GM12874 (cell line): ENCODE measurements around the gene STPG1.

Experiments used
- CTCF ChIP-seq: IDR thresholded peaks from 2 replicates; pipeline ENCODE4 v1.5.1; 2011; ENCODE audit warnings: low read depth, mild to moderate bottlenecking, control low read depth, low read length, moderate library complexity; ENCODE audit not compliant: insufficient read depth

Gene STPG1

GRCh38 chr1:24309762-24310485 is 103.7 kb downstream of the STPG1 start:
- TF ChIP-seq CTCF: no peak

- peak; percentile 6; the same call in 1 of the 2 replicates for TF ChIP-seq CTCF
These were observed 105.1 kb downstream of the STPG1 start for GRCh38 chr1:24308365-24309015.
